ENCODE measurements around the gene DERL3. TPM values are rescaled to one million over a fixed set of nuclear protein-coding genes. Genes with fewer than 3 reads are reported as not detected.

DERL3 gene
- total RNA-seq, 4 donors from 2014 or later: not detected

DNA sequence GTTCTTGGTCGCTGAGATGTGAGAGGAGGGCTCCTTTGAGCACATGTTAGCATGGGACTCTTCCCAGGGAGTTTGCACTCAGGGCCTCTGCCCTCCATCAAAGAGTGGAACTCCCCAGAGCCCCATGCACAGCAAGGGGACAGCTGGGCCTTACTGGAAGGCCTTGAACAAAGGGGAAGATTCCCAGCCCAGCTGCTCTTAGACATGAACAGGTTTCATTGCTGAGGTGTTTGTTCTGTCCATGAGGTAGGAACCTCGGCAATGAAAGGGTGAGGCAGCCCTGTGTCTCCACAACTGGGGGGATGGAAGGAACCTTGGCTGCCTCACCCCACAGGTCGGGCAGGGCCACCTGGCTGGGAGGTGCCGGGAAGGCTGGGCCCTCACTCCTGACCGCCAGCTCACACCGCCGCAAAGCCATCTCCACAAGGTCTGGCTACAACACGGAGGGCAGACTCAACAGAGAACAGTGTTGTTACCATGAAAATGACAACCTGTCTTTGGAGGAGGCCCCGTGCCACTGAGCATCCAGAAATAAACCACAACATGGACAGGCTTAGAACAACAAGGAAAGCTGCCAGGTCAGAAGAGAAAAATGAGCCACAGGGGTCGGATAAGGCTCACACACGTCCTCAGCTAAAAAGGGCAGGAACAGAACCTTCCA lies 3.2 kb downstream of the DERL3 start:
- Histone ChIP-seq H3K27me3 (no peaks in the 10 kb centered on the region), H3K36me3 (peaks cover 20 to 52% (median 44%) of the 10 kb centered on the region in 4 donors), H3K4me3 (no peak overlapping the region), H3K27ac (replicated peaks in 1 of 4) (peak overlapping the region in 1 of 4 donors; percentile 34), H3K9me3 (no peaks in the 10 kb centered on the region), H3K4me1 (peaks cover 28 to 61% (median 40%) of the 10 kb centered on the region in 4 donors)
- WGBS: 68% methylated on average over 9 of the region's 11 CpGs
- no peak for DNase-seq (ENCODE audit: extremely low spot score)
- TF ChIP-seq EP300 (IDR thresholded peaks at IDR 0.05) (no peak), POLR2A (IDR thresholded peaks at IDR 0.05; ENCODE audit: low read depth) (no peak), POLR2AphosphoS5 (IDR thresholded peaks at IDR 0.05) (no peak)
- TF ChIP-seq, protein P1, sequence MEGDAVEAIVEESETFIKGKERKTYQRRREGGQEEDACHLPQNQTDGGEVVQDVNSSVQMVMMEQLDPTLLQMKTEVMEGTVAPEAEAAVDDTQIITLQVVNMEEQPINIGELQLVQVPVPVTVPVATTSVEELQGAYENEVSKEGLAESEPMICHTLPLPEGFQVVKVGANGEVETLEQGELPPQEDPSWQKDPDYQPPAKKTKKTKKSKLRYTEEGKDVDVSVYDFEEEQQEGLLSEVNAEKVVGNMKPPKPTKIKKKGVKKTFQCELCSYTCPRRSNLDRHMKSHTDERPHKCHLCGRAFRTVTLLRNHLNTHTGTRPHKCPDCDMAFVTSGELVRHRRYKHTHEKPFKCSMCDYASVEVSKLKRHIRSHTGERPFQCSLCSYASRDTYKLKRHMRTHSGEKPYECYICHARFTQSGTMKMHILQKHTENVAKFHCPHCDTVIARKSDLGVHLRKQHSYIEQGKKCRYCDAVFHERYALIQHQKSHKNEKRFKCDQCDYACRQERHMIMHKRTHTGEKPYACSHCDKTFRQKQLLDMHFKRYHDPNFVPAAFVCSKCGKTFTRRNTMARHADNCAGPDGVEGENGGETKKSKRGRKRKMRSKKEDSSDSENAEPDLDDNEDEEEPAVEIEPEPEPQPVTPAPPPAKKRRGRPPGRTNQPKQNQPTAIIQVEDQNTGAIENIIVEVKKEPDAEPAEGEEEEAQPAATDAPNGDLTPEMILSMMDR (IDR thresholded peaks at IDR 0.05): no peak
- intact Hi-C loops (cut with DNase I): no loop called here

- Histone ChIP-seq H3K9me3 (no peaks in the 10 kb centered on the region), H3K36me3 (peaks cover 20 to 56% (median 44%) of the 10 kb centered on the region in 4 donors), H3K4me1 (peaks cover 28 to 61% (median 40%) of the 10 kb centered on the region in 4 donors), H3K27ac (replicated peaks in 1 of 4) (peak overlapping the region in 2 of 4 donors; percentile 32 to 34), H3K4me3 (no peak overlapping the region), H3K27me3 (no peaks in the 10 kb centered on the region)
- intact Hi-C loops (cut with DNase I): loop anchor here (5.0 kb wide), 1 partner anchor 38 kb away; no protein-coding TSS in a partner anchor
- TF ChIP-seq EP300 (IDR thresholded peaks at IDR 0.05) (no peak), POLR2A (IDR thresholded peaks at IDR 0.05; ENCODE audit: low read depth) (no peak), POLR2AphosphoS5 (IDR thresholded peaks at IDR 0.05) (no peak)
- TF ChIP-seq, protein P1 (IDR thresholded peaks at IDR 0.05): no peak
- no peak for DNase-seq (ENCODE audit: extremely low spot score)
- 79% methylated on average over 5 of the region's 10 CpGs for WGBS
Measured at GRCh38 chr22:23834793-23835483, 3.9 kb downstream of the DERL3 start.

DNA sequence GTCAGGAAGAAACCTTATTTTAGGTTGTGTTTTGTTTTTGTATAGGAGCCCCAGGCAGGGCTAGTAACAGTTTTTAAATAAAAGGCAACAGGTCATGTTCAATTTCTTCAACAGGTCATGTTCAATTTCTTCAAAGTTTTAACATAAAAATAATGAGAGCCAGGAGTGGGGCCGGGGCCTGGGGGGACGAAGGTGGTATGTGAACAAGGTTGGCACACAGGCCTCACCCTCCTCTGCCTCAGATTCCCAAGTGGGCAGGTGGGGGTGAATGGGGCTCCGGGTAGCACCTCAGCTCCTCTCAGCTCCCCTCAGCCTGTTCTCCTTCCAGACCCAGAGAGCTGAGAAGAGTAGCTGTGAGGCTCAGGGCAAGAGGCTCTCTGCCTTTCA lies 4.4 kb downstream of the DERL3 start:
- no peak overlapping the region for H3K27ac ChIP-seq (replicated peaks in 1 of 4)
- H3K36me3 ChIP-seq: peaks cover 20 to 61% (median 46%) of the 10 kb centered on the region in 4 donors
- H3K4me1 ChIP-seq: peaks cover 23 to 59% (median 35%) of the 10 kb centered on the region in 4 donors
- no peak overlapping the region for H3K4me3 ChIP-seq
- no peaks in the 10 kb centered on the region for H3K27me3 ChIP-seq
- intact Hi-C loops (cut with DNase I): loop anchor here (5.0 kb wide), 1 partner anchor 37 kb away; no protein-coding TSS in a partner anchor
- no peaks in the 10 kb centered on the region for H3K9me3 ChIP-seq
- TF ChIP-seq, protein P1 (IDR thresholded peaks at IDR 0.05): no peak
- no peak for TF ChIP-seq POLR2A (IDR thresholded peaks at IDR 0.05; ENCODE audit: low read depth)
- no peak for TF ChIP-seq POLR2AphosphoS5 (IDR thresholded peaks at IDR 0.05)
- TF ChIP-seq EP300 (IDR thresholded peaks at IDR 0.05): no peak
- 100% methylated on average over 2 of the region's 3 CpGs for WGBS
- no peak for DNase-seq (ENCODE audit: extremely low spot score)

DNA sequence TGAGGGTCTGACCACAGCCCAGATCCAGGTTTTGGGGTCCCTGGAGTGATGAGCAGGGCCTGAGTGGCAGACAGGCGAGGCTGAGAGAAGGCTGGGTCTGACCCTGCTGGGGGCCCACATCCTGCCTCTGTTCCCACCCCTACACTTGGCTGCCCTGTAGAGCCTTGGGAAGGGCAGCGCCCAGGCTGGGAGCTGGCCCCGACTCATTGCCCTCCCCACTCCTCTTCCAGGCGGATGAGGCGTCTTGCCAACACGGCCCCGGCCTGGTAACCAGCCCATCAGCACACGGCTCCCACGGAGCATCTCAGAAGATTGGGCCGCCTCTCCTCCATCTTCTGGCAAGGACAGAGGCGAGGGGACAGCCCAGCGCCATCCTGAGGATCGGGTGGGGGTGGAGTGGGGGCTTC lies 4.9 kb downstream of the DERL3 start:
- DNase-seq (ENCODE audit: extremely low spot score): no peak
- WGBS: 78% methylated on average over 12 of the region's 13 CpGs
- Histone ChIP-seq H3K9me3 (no peaks in the 10 kb centered on the region), H3K27me3 (no peaks in the 10 kb centered on the region), H3K4me1 (peaks cover 18 to 59% (median 30%) of the 10 kb centered on the region in 4 donors), H3K4me3 (no peak overlapping the region), H3K27ac (replicated peaks in 1 of 4) (no peak overlapping the region), H3K36me3 (peaks cover 20 to 66% (median 50%) of the 10 kb centered on the region in 4 donors)
- no peak for TF ChIP-seq POLR2A (IDR thresholded peaks at IDR 0.05; ENCODE audit: low read depth)
- TF ChIP-seq, protein P1 (IDR thresholded peaks at IDR 0.05): no peak
- intact Hi-C loops (cut with DNase I): loop anchor here (5.0 kb wide), 1 partner anchor 37 kb away; no protein-coding TSS in a partner anchor
